Progenitor cell of endocrine pancreas (in vitro differentiated cells): Measurements from ENCODE around the gene CASQ1. TPM values are rescaled to one million over a fixed set of nuclear protein-coding genes. Genes with fewer than 3 reads are reported as not detected.

Experiments
- DNase-seq: peaks from one replicate; pipeline ENCODE4 v3.0.0; 2021; ENCODE audit warnings: low spot score; ENCODE audit not compliant: unreplicated experiment
- H3K27ac Mint-ChIP-seq: 2 replicates; pipeline ENCODE4 v1.8.0; 2021; ENCODE audit warnings: mild to moderate bottlenecking, moderate library complexity, mixed read lengths
- H3K27me3 Mint-ChIP-seq: 2 replicates; pipeline ENCODE4 v1.8.0; 2021; ENCODE audit warnings: mixed read lengths
- H3K36me3 Mint-ChIP-seq: 2 replicates; pipeline ENCODE4 v1.8.0; 2022; ENCODE audit warnings: mixed read lengths; ENCODE audit not compliant: insufficient read depth
- H3K4me1 Mint-ChIP-seq: 2 replicates; pipeline ENCODE4 v1.8.0; 2021; ENCODE audit warnings: low read depth, mixed read lengths
- H3K4me3 Mint-ChIP-seq: 2 replicates; pipeline ENCODE4 v1.8.0; 2021; ENCODE audit warnings: low read depth, mild to moderate bottlenecking, moderate library complexity, mixed read lengths
- H3K9me3 Mint-ChIP-seq: 2 replicates; pipeline ENCODE4 v1.8.0; 2021; ENCODE audit warnings: low read depth, mixed read lengths
- CTCF ChIP-seq: fragments of 200-600 bp; sonication (generic); IDR thresholded peaks from one replicate; pipeline ENCODE4 v1.5.0; 2021; ENCODE audit warnings: antibody characterized with exemption, mild to moderate bottlenecking; ENCODE audit not compliant: unreplicated experiment
- total RNA-seq: library from RNA; stranded (reverse); gene quantifications from 2 replicates; pipeline ENCODE4 v1.2.1, GENCODE V29; 2021

Gene CASQ1
- total RNA-seq, 1 donor from 2014 or later: not detected

- TF ChIP-seq CTCF: no peak
- DNase-seq: no peak
- no peaks in the 10 kb centered on the region for H3K4me1 Mint-ChIP-seq
- H3K9me3 Mint-ChIP-seq: no peaks in the 10 kb centered on the region
- H3K36me3 Mint-ChIP-seq: peaks cover 25% of the 10 kb centered on the region
- no peak overlapping the region for H3K4me3 Mint-ChIP-seq
- H3K27ac Mint-ChIP-seq: no peak overlapping the region
- no peaks in the 10 kb centered on the region for H3K27me3 Mint-ChIP-seq
Measured at GRCh38 chr1:160224606-160225005, 34.2 kb downstream of the CASQ1 start.

GRCh38 chr1:160225345-160225744, 35.0 kb downstream of the CASQ1 start:
- no peak overlapping the region for H3K4me3 Mint-ChIP-seq
- no peak for DNase-seq
- no peaks in the 10 kb centered on the region for H3K27me3 Mint-ChIP-seq
- H3K36me3 Mint-ChIP-seq: peaks cover 29% of the 10 kb centered on the region
- no peak for TF ChIP-seq CTCF
- no peaks in the 10 kb centered on the region for H3K4me1 Mint-ChIP-seq
- H3K27ac Mint-ChIP-seq: no peak overlapping the region
- H3K9me3 Mint-ChIP-seq: no peaks in the 10 kb centered on the region

DNA sequence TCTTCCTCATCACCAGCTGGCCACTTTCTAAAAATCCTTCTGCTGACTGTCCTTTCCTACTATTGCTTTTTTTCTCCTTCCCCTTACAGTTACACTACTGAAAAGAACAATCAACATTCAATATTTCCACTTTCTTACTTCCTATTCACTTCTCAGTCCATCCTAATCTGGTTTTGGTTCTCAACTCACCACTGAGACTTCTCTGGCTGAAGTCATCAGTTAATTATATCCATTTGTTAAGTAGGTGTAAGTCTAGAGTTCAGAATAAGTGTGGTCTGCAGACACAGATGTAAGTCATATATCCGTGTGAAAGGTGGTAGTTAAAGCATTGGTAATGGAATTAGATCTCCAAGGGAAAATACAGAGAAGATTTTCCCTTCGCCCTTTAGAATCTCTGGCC, 36.2 kb downstream of the CASQ1 start:
- Mint-ChIP-seq H3K27me3 (no peaks in the 10 kb centered on the region), H3K27ac (no peak overlapping the region), H3K4me3 (no peak overlapping the region), H3K36me3 (peaks cover 29% of the 10 kb centered on the region), H3K4me1 (no peaks in the 10 kb centered on the region), H3K9me3 (no peaks in the 10 kb centered on the region)
- DNase-seq: no peak
- TF ChIP-seq CTCF: no peak

GRCh38 chr1:160227034-160227433, 36.7 kb downstream of the CASQ1 start:
- H3K4me3 Mint-ChIP-seq: no peak overlapping the region
- H3K27me3 Mint-ChIP-seq: no peaks in the 10 kb centered on the region
- no peak for DNase-seq
- H3K4me1 Mint-ChIP-seq: no peaks in the 10 kb centered on the region
- H3K27ac Mint-ChIP-seq: no peak overlapping the region
- no peaks in the 10 kb centered on the region for H3K9me3 Mint-ChIP-seq
- H3K36me3 Mint-ChIP-seq: peaks cover 29% of the 10 kb centered on the region
- no peak for TF ChIP-seq CTCF

DNA sequence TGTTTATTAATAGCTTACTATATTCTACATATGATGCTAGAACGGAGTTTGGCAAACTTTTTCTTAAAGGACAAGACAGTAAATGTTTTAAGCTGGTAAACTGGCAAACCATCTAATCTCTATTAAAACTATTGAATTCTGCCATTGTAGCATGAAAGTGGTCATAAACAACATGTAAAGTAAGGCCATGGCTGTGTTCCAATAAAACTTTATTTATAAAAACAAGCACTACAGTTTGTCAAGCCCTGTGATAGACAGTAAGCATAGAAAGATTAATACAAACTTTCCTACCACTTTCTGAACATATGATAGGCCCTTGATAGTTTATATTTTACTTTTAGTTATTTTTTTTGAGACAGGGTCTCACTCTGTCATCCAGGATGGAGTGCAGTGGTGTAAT, 37.2 kb downstream of the CASQ1 start:
- no peak for TF ChIP-seq CTCF
- no peak for DNase-seq
- Mint-ChIP-seq H3K27me3 (no peaks in the 10 kb centered on the region), H3K27ac (no peak overlapping the region), H3K36me3 (peaks cover 27% of the 10 kb centered on the region), H3K4me3 (no peak overlapping the region), H3K4me1 (no peaks in the 10 kb centered on the region), H3K9me3 (no peaks in the 10 kb centered on the region)
